Stimulated activated CD8-positive, alpha-beta memory T cell treated with anti-CD3 and anti-CD28 coated beads, Interleukin-4, amount 100 ng/mL, for 48 hours (primary cell): ENCODE measurements around the gene GGTLC2.
"Not testable (repeated sequence)": the region's sequence is repeated elsewhere in the genome, so short reads cannot be mapped to it uniquely, and the experiment has no call there.

Source experiments
- DNase-seq: peaks from one replicate; pipeline ENCODE4 v3.0.0-alpha.2; 2020

Gene GGTLC2

GRCh38 chr22:22670076-22670795 lies 25.8 kb downstream of the GGTLC2 start:
- DNase-seq: no peak

- no peak for DNase-seq
Measured at GRCh38 chr22:22671506-22671905, 27.1 kb downstream of the GGTLC2 start.

- no peak for DNase-seq
Measured at GRCh38 chr22:22673099-22673498, 28.7 kb downstream of the GGTLC2 start.

DNA sequence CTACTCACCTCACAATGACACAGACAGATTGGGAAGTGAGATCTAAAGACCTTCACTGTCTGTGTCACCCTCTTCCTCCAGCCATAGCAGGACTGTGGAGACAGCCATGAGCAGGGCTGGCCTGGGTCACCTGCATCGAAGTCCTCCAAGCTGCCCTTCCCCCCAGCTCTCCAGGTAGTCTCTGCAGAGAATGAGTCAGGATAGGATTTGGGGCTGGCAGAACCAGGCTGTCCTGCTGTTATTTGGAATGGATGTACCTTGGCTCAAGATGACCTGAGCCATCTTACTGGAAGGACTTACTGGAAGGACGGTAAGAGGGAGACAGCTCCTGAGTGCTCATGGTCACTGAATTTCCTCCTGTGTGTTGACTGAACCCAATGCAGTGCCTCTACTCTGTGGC lies 29.2 kb downstream of the GGTLC2 start:
- DNase-seq: no peak

GRCh38 chr22:22674467-22674866 lies 30.1 kb downstream of the GGTLC2 start:
- no peak for DNase-seq

DNA sequence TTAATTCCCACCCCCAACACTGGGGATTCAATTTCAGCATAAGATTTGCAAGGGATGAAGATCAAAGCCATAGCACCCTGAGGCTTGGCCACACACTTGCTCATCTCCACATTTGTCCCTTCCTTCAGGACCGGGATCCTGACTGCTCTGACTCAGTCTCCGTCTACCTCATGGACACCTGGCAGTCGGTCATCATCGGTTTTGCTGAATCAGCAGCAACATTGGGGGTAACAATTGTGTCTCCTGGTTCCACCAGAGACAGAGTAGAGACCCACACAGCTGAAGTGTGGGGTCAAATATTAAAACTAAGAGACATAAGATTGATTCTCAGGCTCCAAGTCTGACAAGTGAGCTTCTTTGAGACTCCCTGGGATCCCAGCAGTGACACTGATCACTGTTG lies 34.6 kb downstream of the GGTLC2 start:
- no peak for DNase-seq

GRCh38 chr22:22680396-22680795 lies 36.0 kb downstream of the GGTLC2 start:
- no peak for DNase-seq

DNA sequence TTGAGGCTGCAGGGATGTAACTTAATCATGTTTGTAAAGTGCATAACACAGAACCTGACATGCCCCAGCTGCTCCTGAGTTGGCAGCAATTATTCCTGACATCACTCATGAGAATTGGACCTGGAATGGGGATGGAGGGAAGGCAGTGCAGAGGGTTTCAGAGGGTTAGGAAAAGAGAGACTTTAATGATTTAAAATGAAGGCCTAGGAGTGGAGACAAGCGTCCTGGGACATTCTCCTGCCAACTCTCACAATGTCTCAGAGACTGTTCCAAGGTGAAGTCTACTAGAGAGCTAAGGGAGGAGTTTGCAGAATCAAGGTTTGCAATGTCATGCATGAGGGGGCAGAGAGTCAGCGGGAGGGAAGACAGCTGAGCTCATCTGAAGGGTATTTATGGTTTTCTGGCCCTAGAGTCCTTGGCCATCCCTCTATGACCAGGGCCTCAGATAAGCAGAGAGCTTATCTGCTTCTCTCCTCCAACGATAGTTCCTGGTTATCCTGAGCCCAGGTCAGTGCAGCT lies 36.9 kb downstream of the GGTLC2 start:
- DNase-seq: no peak

DNA sequence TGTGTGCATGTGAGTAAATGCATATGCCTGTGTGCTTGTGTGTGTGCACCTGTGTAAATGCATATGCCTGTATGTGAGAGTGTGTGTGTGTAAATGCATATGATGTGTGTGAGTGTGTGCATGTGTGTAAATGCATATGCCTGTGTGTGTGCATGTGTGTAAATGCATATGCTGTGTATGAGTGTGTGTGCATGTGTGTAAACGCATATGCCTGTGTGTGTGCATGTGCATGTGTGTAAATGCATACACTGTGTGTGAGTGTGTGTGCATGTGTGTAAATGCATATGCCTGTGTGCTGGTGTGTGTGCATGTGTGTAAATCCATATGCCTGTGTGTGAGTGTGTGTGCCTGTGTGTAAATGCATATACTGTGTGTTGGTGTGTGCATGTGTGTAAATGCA lies 37.8 kb downstream of the GGTLC2 start:
- DNase-seq: no peak

GRCh38 chr22:22682807-22683667 lies 38.6 kb downstream of the GGTLC2 start:
- DNase-seq: no peak

DNA sequence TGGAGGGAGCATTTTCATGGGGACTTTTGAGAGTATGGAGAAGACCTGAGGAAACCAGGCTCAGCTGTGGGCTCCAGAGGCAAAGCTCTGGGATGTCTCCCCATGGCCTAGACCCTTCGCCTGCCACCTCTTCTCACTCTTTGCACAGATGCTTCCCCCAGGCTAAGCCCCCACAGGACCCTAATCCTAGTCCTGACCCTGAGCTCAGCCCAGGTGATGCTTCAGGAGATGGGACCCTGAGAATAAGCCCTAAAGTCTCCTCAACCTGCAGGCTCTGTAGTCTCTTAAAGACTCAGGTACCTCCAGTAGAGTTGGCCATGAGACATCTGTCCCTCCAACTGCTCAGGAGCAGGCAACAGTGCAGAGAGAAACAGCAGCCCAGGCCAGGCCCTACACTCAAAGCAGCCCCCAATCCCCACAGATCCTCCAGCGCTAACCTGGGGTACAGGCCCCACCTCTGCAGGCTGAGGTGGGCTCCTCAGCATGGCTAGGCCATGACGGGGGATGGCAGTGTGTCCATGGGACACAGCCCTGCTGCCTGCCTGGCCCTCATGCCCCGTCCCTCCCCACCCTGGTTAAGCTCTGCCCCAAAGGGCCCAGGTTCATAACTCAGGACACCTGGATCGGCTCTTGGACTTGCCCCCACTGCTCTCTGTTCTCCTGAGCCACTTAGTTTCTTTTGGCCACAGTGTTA lies 39.4 kb downstream of the GGTLC2 start:
- no peak for DNase-seq

DNA sequence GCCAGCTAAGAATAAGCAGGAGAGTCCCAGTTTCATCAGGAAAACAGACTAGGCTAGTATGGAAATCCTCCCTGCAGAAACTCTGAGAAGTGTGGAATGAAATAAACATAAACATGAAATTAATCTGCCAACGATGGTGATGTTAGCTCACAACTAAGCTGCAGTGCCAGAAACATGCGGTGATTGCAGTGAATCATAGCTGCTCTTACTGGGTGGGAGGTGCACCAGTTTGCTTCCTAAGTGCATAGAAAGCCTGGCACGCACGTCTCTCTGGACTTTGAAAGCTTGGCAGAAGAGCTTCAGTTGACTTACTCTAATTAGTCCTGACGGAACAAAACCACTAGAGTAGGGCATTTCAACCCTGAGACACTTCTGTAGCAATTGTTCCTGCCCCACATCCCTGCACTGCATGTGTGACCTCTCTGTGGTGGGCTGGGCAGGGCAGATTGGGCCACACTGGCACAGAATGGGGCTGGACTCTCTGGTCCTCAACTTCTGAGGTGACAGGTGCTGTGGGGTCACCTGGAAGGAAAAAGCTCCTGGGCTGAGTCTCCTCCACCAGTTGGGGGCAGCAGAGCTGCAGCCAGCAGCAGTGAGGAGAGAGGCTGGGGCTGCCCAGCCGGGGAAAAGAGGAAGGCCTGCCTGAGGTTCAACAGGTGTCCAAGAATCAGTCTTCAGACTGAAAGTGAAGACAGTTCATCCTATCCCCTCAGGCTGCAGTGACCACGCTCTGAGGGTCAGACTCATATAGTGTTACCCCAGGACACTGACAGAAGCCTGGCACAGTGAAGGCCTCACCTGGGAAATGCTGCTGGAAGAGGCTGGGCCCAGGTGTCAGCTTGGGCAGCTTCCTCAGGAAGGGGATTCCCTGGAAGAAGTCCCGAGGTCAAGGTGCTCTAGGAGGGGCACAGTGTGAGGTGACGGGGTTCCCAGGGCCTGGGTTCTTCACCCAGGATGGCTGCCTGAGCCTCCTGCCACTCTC lies 40.5 kb downstream of the GGTLC2 start:
- peak; percentile 33 for DNase-seq

GRCh38 chr22:22685586-22685985 lies 41.2 kb downstream of the GGTLC2 start:
- no peak for DNase-seq

GRCh38 chr22:22686202-22687115 lies 42.0 kb downstream of the GGTLC2 start:
- DNase-seq: not testable (repeated sequence)

DNA sequence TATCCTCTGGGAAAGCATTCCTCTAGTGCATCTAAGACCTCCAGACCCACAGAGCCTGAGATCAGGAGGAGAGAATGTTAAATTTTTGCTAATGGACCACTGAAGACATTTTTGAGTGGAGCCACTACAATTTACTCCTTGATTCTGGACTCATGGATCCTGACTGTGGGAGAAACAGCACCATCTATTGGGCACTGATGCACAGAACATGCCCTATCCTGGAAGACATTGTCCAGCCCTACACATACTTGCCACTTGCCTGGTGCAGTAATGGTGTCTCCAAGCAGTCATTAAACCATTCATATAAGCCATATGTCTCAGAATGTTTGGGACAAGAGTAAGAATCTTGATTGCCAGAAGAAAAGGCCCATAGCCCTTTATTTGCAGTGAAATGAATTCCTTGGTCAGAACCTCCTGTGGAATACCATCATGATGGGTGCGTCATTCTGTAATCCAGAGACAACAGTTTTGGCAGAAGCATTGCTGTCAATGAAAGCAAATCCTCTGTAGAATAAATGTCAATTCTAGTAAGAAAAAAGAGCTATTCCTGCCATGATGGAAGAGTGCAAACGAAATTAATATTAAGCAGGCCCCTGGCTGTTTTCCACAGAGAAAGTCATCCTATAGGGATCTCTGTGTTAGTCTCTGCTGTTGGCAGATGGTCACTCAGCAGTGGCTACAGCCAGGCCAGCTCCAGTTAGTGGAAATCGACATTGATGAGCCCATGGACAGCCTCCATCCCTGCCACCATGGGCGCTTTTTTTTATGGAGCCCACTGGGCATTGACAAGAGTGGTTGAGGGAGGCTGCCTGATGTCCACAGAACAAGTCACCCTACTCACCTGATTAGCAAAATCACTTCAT lies 43.5 kb downstream of the GGTLC2 start:
- peak; percentile 34 for DNase-seq

- no peak for DNase-seq
Measured at GRCh38 chr22:22689621-22690345, 45.4 kb downstream of the GGTLC2 start.

DNA sequence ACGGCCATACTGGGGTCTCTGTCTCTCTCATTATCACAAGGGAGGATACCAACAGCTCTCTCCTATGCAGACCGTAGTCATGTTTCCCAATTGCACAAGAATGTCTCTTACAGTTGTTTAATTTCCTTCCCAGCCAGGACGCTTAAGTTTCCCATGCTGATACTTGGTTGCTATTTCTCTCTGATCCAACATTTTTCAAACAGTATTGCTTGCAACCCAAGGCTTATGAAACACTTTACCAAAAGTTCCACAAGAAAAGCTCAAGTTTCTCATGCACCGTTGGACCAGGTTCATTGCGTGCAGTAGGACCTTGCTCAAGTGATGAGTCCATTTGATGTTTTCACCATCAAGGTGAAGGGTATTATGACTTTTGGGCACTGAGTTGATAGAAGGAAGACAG lies 46.6 kb downstream of the GGTLC2 start:
- DNase-seq: no peak

- no peak for DNase-seq
Measured at GRCh38 chr22:22691716-22692701, 47.6 kb downstream of the GGTLC2 start.
